NCI-H69 (cell line): ENCODE data around the gene FNDC3A.
"Not testable (repeated sequence)": the region's sequence is repeated elsewhere in the genome, so short reads cannot be mapped to it uniquely, and the experiment has no call there.

Source experiments
- DNase-seq: peaks from one replicate; lab custom pipeline; 2025; lab: John Stamatoyannopoulos, UW

The FNDC3A gene

DNA sequence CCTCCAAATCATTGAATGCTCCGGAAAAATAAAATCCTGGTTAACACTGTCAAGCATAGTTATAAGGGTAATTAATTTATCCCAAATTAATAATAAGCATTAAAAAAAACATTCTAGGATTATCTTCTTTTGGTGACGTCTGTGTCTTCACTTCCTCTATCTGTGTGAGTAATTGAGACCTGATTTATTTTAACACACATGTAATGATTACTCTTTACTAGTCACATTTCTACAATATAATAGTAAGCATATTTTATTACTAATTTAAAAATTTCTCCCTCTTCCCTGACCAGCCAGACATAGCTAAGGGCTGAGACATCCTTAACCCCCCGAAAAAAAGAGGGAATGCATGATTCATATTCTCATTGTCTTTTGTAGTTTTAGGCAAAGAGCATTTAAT lies 2.3 kb downstream of the FNDC3A start:
- DNase-seq = no peak

GRCh38 chr13:48978942-48979601 lies 3.4 kb downstream of the FNDC3A start:
- DNase-seq = peak; percentile 1

GRCh38 chr13:48979892-48980291 lies 4.2 kb downstream of the FNDC3A start:
- no peak for DNase-seq

GRCh38 chr13:48983331-48983730 lies 7.6 kb downstream of the FNDC3A start:
- DNase-seq = no peak

GRCh38 chr13:48985756-48986155 lies 10.0 kb downstream of the FNDC3A start:
- no peak for DNase-seq

DNA sequence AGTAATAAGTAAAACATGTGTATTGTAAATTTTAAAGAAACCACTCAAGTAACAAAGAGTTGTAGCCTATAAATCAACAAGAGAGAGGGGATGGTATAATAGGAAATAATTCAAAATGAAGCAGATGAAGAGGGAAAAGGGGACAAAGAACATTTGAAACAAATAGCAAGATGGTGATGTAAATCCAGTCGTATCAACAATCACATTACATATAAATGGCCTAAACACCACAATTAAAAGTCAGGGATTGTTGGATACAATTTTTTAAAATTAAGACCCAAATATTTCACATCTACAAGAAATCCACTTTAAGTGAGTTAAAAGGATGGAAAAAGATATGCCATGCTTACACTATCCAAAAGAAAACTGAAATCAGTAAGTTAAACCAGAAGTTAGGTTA lies 15.2 kb downstream of the FNDC3A start:
- DNase-seq = no peak

- DNase-seq = no peak
Observed at GRCh38 chr13:48993150-48993549, 17.4 kb downstream of the FNDC3A start.

- no peak for DNase-seq
Observed at GRCh38 chr13:48994706-48995105, 19.0 kb downstream of the FNDC3A start.

- no peak for DNase-seq
Observed at GRCh38 chr13:48998641-48999292, 23.1 kb downstream of the FNDC3A start.

DNA sequence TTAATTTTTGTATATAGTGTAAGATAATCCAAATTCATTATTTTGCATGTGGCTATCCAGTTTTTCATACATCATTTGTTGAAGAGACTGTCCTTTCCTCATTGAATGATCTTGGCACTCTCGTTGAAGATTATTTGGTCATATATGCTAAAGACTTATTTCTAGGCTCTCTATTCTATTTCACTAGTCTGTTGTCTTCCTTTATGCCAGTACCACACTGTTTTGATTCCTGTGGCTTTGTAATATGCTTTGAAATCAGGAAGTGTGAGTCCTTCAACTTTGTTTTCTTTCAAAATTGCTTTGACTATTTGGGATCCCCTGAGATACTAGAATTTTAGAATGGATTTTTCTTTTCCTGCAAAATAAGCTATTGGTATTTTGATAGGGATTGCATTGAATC lies 24.5 kb downstream of the FNDC3A start:
- DNase-seq = no peak

GRCh38 chr13:49018986-49019635 lies 43.4 kb downstream of the FNDC3A start:
- DNase-seq = not testable (repeated sequence)

GRCh38 chr13:49020328-49020727 lies 44.6 kb downstream of the FNDC3A start:
- no peak for DNase-seq

DNA sequence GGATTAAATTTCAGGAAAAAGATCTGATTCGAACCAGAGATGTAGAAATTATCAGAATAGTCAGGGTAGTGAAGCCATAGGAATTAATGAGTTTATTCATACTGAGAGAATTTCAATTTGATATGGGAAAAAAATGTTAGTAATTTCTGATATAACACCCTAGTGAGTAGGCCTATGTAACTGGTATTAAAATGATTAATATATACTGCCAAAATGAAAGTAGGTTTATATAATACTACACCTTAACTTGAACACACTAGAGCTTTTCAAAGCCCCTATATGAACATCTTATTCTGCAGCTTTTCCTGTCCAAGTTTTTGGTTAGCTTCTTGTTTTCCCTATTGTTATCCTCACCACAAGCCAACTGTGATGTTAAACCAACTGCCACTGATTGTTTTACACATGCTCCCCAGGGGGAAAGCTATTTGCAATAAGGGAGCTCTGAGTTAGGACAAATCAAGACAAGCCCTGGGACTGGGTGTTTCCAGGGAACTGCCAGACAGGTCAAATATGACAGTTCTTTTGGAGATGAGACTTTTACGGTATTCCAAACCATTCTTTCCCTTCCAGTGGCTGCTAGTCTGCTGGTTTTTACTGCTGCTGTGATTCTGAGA lies 45.3 kb downstream of the FNDC3A start:
- DNase-seq = peak; percentile 48

DNA sequence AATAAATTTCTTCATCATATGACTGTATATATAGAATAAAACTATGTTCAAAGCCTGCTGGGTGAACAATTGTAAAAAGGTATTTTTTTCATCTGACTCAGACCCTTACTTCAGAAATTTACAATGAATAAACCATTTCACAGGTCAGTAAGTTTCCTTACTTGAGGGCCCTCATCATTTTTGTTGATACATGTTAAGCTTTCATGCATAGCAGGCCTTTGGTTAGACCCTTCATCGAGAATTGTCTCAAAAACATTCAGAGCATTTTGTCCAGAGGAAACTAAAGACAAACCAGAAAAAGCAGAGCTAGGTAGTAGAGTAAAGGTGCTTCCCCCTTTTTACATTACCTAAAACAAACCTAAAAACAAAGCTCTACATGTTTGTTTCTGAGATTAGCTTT lies 46.2 kb downstream of the FNDC3A start:
- DNase-seq = no peak

GRCh38 chr13:49022472-49023144 lies 46.9 kb downstream of the FNDC3A start:
- DNase-seq = no peak

GRCh38 chr13:49023431-49023830 lies 47.7 kb downstream of the FNDC3A start:
- DNase-seq = no peak

GRCh38 chr13:49026851-49027250 lies 51.1 kb downstream of the FNDC3A start:
- no peak for DNase-seq

DNA sequence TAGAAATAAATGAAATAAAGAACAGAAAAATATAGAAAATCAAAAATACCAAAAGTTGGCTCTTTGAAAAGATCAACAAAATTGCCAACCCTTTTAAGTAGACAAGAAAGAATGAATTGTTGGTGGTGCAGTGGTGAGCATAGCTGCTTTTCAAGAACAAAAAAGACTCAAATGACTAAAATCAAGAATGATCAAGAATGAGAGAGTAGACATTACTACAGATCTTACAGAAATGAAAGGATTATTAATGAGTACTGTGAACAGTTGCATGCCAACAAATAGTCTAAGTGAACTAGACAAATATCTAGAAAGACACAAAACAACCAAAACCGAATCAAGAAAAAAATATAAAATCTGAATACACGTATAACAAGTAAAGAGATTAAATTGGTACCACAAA lies 53.9 kb downstream of the FNDC3A start:
- no peak for DNase-seq

DNA sequence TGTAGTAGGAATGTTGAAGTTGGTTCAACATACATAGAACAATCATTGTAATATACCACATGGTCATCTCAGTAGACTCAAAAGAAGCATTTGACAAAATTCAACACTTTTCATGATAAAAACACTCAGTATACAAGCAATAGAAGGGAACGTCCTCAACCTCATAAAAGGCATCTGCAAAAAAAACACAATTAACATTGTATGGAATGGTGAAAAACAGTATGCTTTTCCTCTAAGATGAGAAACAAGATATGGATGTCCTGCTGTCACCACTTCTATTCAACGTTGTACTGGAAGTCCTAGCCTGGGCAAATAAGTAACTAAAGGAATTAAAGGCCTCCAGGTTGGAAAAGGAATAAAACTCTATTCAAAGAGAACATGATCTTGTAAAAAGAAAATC lies 54.5 kb downstream of the FNDC3A start:
- no peak for DNase-seq

GRCh38 chr13:49040872-49041271 lies 65.2 kb downstream of the FNDC3A start:
- no peak for DNase-seq

DNA sequence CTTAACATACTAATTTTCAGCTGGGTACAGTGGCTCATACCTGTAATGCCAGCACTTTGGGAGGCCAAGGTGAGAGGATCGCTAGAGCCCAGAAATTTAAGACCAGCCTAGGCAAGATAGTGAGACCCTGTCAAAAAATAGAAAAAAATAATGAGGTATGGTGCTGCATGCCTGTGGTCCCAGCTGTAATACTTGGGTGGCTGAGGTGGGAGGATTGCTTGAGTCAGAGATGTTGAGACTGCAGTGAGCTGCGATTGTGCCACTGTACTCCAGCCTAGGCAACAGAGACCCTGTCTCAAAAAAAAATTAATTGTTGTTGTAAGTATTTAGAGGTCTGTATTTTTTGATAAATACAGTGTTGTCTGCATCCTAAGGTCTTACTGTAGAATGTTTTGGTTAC lies 66.8 kb downstream of the FNDC3A start:
- no peak for DNase-seq

GRCh38 chr13:49044008-49044407 lies 68.3 kb downstream of the FNDC3A start:
- no peak for DNase-seq
